GM18870 (cell line): Measurements from ENCODE around the gene UST.
A peak's percentile ranks its signal among the peaks of the same experiment; 100 is the strongest.
"Not testable (repeated sequence)": the region's sequence is repeated elsewhere in the genome, so short reads cannot be mapped to it uniquely, and the experiment has no call there.

ENCODE experiments used
- ATAC-seq: cut with Tn5 transposase; IDR thresholded peaks from one replicate; pipeline ENCODE4 v1.9.1; 2021; ENCODE audit warnings: moderate library complexity; ENCODE audit not compliant: unreplicated experiment

The UST gene

GRCh38 chr6:148764259-148765020 lies 17.6 kb downstream of the UST start:
- not testable (repeated sequence) for ATAC-seq

- ATAC-seq, result no peak
Observed at GRCh38 chr6:148765898-148766808, 19.3 kb downstream of the UST start.

GRCh38 chr6:148768646-148769270 lies 21.9 kb downstream of the UST start:
- ATAC-seq, result no peak

- no peak for ATAC-seq
Observed at GRCh38 chr6:148769304-148769968, 22.6 kb downstream of the UST start.

- ATAC-seq, result no peak
Observed at GRCh38 chr6:148770408-148771211, 23.8 kb downstream of the UST start.

GRCh38 chr6:148771212-148771601 lies 24.4 kb downstream of the UST start:
- ATAC-seq, result no peak

GRCh38 chr6:148771896-148772554 lies 25.2 kb downstream of the UST start:
- ATAC-seq, result no peak

GRCh38 chr6:148775161-148775560 lies 28.3 kb downstream of the UST start:
- no peak for ATAC-seq

GRCh38 chr6:148776321-148777308 lies 29.8 kb downstream of the UST start:
- ATAC-seq, result no peak

- no peak for ATAC-seq
Observed at GRCh38 chr6:148779142-148779562, 32.3 kb downstream of the UST start.

GRCh38 chr6:148780423-148780822 lies 33.6 kb downstream of the UST start:
- not testable (repeated sequence) for ATAC-seq

GRCh38 chr6:148780918-148781436 lies 34.1 kb downstream of the UST start:
- peak; percentile 98 for ATAC-seq

GRCh38 chr6:148789948-148790347 lies 43.1 kb downstream of the UST start:
- no peak for ATAC-seq

GRCh38 chr6:148790404-148790803 lies 43.6 kb downstream of the UST start:
- ATAC-seq, result no peak

GRCh38 chr6:148790817-148791216 lies 44.0 kb downstream of the UST start:
- no peak for ATAC-seq

GRCh38 chr6:148791372-148791771 lies 44.5 kb downstream of the UST start:
- ATAC-seq, result no peak

GRCh38 chr6:148793721-148794120 lies 46.9 kb downstream of the UST start:
- no peak for ATAC-seq

- ATAC-seq, result no peak
Observed at GRCh38 chr6:148794797-148795196, 48.0 kb downstream of the UST start.
